H1 (cell line): Measurements from ENCODE around the gene THBS4. TPM values are rescaled to one million over a fixed set of nuclear protein-coding genes. Genes with fewer than 3 reads are reported as not detected.

Source experiments
- BRCA1 ChIP-seq: IDR thresholded peaks from 2 replicates; pipeline ENCODE4 v1.6.1; 2012; ENCODE audit warnings: low read depth, low read length, improper control_type of control experiment
- KDM1A ChIP-seq: fragments of 200-600, 300-600 bp; sonication (generic); IDR thresholded peaks from 2 replicates; pipeline ENCODE4 v1.7.1; 2016; ENCODE audit warnings: mild to moderate bottlenecking, low read length, borderline replicate concordance
- MAFK ChIP-seq: IDR thresholded peaks from 2 replicates; pipeline ENCODE4 v1.6.1; 2012; ENCODE audit warnings: low read depth, mild to moderate bottlenecking, improper control_type of control experiment, low read length
- MAX ChIP-seq: IDR thresholded peaks from 2 replicates; pipeline ENCODE4 v1.6.1; 2012; ENCODE audit warnings: inconsistent platforms
- NANOG ChIP-seq: IDR thresholded peaks from 2 replicates; pipeline ENCODE4 v1.6.1; 2011; ENCODE audit warnings: low read length, low read depth, mild to moderate bottlenecking, inconsistent platforms; ENCODE audit not compliant: insufficient read depth, poor library complexity, severe bottlenecking
- POLR2A ChIP-seq, 2 experiments: IDR thresholded peaks; 1 replicate in 1 of 2; 2 replicates in 1 of 2; pipeline ENCODE4 v1.6.1; 2011; ENCODE audit warnings: low read depth in 2 of 2, low read length in 2 of 2, mild to moderate bottlenecking in 2 of 2; ENCODE audit errors: control extremely low read depth in 1 of 2
- POU5F1 ChIP-seq: IDR thresholded peaks from 2 replicates; pipeline ENCODE4 v1.6.1; 2011; ENCODE audit warnings: low read depth, mild to moderate bottlenecking, low read length, moderate library complexity
- SIRT6 ChIP-seq: IDR thresholded peaks from one replicate; pipeline ENCODE4 v1.7.1; 2012; ENCODE audit warnings: low read length, inconsistent platforms
- SP1 ChIP-seq: IDR thresholded peaks from 2 replicates; pipeline ENCODE4 v1.6.1; 2011; ENCODE audit warnings: low read depth, low read length
- SRF ChIP-seq: IDR thresholded peaks from 2 replicates; pipeline ENCODE4 v1.6.1; 2011; ENCODE audit warnings: mild to moderate bottlenecking, low read depth, low read length, moderate library complexity
- polyA plus RNA-seq, 7 experiments: library from polyadenylated mRNA; depleted of rRNA in 3 of 7; stranded (reverse) in 5 of 7; unstranded in 2 of 7; fragments of >200 nt in 5 of 7; fragments of 200-250 nt in 2 of 7; gene quantifications; 1 replicate in 5 of 7; 2 replicates in 1 of 7; 4 replicates in 1 of 7; pipeline versions ENCODE4 v1.2.1 to v1.2.3, GENCODE V29; 2011 to 2013; ENCODE audit warnings: missing spikeins in 2 of 7, mixed read lengths in 2 of 7
- total RNA-seq: library from RNA; stranded (reverse); fragmentation: NEBNext Ultra II Directional; extraction: Animal tissue kit (Norgen Biotek cat#: 25700); gene quantifications from 2 replicates; pipeline ENCODE4 v1.2.1, GENCODE V29; 2021
- TF ChIP-seq, protein P1 (sequence below): fragments of 300-600 bp; sonication (generic); IDR thresholded peaks from 2 replicates; pipeline ENCODE4 v1.7.1; 2012; ENCODE audit warnings: low read length, moderate library complexity, mild to moderate bottlenecking, inconsistent platforms; ENCODE audit not compliant: insufficient replicate concordance

THBS4 gene
- total and polyA plus RNA-seq, 2 of the 8 experiments (the other 6 are each of a cell fraction or from before 2014, with no cell fraction given): 12.8 to 25.4 TPM

DNA sequence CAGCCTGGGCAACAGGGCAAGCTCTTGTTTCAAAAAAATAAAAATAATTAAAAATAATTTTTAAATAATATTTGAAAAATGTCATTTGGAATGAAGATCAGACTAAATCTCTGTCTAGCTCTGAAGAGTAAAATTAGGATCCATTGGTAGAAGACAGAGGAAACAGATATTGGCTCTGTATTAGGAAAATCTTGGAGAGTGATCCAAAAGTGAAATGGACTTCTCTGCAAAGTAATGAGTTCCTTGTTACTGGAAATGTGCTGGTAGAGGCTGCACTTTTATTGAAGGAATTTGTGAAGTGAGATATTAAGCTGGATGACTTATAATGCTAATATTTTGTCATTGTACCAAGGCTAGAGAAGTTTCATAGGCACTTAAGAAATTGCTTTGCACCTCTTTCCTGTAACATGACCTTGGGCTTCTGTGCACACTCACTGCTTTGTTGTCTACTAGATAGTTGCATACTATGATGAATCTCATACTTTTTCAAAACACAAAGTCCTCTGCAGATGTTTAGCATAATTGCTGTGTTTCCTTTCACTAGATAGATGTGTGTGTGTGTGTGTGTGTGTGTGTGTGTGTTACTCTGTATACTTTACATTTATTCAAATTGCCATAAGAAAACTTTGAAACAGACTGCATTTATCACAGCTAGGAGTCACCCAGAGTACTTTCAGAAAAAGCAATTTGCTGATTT is 13.1 kb downstream of the THBS4 start (continued):
- TF ChIP-seq, protein P1, sequence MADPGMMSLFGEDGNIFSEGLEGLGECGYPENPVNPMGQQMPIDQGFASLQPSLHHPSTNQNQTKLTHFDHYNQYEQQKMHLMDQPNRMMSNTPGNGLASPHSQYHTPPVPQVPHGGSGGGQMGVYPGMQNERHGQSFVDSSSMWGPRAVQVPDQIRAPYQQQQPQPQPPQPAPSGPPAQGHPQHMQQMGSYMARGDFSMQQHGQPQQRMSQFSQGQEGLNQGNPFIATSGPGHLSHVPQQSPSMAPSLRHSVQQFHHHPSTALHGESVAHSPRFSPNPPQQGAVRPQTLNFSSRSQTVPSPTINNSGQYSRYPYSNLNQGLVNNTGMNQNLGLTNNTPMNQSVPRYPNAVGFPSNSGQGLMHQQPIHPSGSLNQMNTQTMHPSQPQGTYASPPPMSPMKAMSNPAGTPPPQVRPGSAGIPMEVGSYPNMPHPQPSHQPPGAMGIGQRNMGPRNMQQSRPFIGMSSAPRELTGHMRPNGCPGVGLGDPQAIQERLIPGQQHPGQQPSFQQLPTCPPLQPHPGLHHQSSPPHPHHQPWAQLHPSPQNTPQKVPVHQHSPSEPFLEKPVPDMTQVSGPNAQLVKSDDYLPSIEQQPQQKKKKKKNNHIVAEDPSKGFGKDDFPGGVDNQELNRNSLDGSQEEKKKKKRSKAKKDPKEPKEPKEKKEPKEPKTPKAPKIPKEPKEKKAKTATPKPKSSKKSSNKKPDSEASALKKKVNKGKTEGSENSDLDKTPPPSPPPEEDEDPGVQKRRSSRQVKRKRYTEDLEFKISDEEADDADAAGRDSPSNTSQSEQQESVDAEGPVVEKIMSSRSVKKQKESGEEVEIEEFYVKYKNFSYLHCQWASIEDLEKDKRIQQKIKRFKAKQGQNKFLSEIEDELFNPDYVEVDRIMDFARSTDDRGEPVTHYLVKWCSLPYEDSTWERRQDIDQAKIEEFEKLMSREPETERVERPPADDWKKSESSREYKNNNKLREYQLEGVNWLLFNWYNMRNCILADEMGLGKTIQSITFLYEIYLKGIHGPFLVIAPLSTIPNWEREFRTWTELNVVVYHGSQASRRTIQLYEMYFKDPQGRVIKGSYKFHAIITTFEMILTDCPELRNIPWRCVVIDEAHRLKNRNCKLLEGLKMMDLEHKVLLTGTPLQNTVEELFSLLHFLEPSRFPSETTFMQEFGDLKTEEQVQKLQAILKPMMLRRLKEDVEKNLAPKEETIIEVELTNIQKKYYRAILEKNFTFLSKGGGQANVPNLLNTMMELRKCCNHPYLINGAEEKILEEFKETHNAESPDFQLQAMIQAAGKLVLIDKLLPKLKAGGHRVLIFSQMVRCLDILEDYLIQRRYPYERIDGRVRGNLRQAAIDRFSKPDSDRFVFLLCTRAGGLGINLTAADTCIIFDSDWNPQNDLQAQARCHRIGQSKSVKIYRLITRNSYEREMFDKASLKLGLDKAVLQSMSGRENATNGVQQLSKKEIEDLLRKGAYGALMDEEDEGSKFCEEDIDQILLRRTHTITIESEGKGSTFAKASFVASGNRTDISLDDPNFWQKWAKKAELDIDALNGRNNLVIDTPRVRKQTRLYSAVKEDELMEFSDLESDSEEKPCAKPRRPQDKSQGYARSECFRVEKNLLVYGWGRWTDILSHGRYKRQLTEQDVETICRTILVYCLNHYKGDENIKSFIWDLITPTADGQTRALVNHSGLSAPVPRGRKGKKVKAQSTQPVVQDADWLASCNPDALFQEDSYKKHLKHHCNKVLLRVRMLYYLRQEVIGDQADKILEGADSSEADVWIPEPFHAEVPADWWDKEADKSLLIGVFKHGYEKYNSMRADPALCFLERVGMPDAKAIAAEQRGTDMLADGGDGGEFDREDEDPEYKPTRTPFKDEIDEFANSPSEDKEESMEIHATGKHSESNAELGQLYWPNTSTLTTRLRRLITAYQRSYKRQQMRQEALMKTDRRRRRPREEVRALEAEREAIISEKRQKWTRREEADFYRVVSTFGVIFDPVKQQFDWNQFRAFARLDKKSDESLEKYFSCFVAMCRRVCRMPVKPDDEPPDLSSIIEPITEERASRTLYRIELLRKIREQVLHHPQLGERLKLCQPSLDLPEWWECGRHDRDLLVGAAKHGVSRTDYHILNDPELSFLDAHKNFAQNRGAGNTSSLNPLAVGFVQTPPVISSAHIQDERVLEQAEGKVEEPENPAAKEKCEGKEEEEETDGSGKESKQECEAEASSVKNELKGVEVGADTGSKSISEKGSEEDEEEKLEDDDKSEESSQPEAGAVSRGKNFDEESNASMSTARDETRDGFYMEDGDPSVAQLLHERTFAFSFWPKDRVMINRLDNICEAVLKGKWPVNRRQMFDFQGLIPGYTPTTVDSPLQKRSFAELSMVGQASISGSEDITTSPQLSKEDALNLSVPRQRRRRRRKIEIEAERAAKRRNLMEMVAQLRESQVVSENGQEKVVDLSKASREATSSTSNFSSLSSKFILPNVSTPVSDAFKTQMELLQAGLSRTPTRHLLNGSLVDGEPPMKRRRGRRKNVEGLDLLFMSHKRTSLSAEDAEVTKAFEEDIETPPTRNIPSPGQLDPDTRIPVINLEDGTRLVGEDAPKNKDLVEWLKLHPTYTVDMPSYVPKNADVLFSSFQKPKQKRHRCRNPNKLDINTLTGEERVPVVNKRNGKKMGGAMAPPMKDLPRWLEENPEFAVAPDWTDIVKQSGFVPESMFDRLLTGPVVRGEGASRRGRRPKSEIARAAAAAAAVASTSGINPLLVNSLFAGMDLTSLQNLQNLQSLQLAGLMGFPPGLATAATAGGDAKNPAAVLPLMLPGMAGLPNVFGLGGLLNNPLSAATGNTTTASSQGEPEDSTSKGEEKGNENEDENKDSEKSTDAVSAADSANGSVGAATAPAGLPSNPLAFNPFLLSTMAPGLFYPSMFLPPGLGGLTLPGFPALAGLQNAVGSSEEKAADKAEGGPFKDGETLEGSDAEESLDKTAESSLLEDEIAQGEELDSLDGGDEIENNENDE: no peak
- TF ChIP-seq POLR2A (IDR thresholded peaks at IDR 0.05; ENCODE audit: control extremely low read depth in 1 of 2, low read depth in 2 of 2, low read length in 2 of 2) (no peak), BRCA1 (no peak), SRF (no peak), POU5F1 (no peak), NANOG (no peak), SIRT6 (no peak), KDM1A (no peak), MAFK (no peak), MAX (no peak), SP1 (no peak)
